Measurements from ENCODE around the gene CD300H.
A peak's percentile ranks its signal among the peaks of the same experiment; 100 is the strongest.
"Not testable (repeated sequence)": the region's sequence is repeated elsewhere in the genome, so short reads cannot be mapped to it uniquely, and the experiment has no call there.

The CD300H gene

DNA sequence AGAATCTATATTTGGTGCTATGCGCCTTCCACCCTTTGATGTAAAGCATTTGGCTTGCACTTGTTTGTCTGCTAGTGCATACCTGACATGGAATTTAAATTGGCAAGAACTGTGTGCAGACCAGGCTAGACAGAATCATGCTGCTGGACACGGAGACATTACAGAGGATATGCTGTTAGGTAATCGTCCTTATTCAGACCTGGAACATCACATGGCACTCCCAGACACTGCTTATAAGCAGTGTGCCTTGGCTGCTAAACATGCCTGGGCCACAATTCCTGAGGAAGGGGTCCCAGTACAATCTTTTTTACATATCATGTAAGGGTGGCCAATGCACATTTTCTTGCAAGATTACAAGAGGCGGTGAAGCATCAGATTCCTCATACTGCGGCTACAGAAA, 18.4 kb upstream of the CD300H start:
- no peak for DNase-seq

DNA sequence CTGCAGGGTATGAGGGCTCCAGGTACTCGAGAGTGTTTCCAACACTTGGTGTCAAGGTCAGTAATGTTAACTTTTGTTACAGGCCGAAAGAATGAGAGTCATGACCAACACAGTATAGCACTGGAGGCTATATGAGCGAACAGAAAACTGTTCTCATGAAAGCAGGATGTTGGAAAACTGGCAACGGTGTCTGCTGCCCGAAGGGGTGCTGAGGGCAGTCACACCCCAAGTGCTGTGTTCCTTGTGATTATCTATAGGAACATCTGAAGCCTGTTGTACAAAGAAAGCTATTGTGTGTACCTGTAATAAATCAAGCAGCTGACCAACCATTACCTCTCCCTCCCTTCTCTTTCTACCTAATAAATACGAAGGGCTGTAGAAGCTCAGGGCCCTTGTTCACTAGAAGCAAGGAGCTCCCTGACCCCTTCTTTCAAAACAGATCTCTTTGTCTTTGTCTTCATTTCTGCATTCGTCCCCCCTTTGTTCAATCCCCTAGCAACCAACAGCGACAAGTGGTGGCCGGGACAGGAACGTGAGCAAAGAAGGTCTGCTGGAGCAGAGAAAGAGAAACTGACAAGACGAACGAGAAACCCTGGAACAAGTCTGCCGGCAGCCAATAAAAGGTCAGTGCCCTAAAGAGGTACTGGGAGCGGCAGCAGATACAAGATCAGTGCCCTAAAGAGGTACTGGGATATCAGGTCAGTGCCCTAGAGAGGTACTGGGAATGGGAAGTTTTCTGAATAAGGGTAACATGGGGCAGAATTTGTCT, 17.2 kb upstream of the CD300H start:
- DNase-seq: no peak

DNA sequence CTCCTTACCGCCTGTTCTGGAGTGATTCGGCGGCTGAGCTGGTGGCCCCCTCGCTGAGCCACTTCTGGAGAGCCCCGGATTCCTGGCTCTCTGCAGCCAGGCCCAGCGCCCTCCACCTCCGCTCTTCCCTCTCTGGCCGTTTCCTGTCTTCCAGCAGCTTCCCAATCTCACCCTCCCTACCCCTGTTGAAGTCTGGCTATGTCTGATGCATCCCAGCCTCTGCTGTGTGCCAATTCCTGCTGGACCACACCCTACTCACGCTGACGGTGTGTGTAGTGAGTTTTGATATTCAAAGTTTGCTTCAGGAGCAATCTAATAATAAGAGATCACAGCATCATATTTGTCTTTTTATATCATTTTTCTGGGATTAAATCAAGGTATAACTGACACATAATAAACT, 15.3 kb upstream of the CD300H start:
- no peak for DNase-seq

DNA sequence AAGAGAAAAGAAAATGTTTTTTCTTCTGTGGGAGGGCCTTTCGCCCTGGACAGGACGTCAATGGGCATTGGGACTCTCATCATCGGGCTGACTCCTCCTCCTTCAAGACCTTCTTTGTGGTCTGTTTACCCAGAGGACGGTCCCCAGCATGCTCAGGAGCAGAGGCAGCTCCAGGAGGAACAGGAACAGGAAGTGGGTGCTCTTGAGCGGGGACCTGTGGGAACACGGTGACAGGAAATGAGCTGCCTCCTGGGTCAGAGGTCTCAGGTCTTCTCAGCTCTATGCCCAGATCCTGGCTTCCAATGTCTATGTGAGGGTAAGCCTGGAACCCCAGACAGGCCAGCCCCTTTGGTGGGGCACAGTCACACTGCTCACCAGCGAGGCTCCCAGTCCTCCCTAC, 12.6 kb upstream of the CD300H start:
- DNase-seq: no peak

DNA sequence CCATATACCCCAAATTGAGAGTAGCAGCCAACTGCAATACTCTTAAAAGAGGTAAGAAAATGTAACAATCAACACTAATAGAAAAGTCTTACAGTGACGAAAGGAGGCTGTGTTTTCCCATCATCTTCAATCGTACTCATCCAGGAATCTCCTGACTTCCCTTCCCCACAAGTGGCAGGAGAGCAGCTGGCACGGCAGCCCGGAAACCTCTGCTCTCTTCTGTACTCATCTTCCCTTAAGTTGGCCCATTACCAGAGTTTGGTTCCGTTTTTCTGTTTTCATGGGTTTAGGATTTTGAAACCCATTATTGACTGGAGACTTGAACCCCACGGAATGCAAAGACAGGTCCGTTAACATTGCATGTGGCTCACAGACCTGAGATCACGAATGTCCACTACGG, 11.7 kb upstream of the CD300H start:
- DNase-seq: no peak

DNA sequence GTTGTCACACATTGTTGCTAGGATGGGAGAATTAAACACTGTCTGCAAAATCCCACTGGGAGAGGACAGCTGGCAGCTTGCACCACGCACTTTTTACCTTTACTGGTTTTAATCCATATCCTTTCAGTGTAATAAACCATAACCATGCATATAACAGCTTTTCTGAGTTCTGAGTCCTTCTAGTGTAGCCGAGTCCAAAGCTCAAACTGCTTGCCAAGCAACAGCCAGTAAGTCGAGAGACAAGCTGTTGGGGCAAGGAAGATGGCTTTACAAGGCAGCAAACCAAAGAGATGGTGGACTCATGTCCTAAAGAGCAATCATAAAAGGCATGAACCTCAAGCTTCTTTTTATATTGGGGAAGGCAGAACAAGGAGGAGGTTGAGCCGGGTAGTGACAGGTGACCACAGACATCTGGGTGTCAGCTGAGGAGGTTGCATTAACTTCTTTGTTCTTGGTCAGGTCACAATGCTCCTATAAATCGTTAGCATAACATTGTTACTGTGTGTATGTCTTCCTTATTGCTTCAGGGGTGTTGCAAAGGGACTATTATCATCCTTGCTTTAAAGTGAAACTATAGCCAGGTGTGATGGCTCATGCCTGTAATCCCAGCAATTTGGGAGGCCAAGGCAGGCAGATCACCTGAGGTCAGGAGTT, 7.3 kb upstream of the CD300H start:
- DNase-seq: no peak

DNA sequence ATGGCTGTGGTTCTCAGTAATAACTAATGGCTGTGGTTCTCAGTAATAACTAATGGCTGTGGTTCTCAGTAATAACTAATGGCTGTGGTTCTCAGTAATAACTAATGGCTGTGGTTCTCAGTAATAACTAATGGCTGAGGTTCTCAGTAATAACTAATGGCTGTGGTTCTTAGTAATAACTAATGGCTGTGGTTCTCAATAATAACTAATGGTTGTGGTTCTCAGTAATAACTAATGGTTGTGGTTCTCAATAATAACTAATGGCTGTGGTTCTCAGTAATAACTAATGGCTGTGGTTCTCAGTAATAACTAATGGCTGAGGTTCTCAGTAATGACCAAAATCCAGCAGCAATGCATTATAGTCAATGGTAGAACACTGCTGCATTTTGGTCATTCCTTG, 6.3 kb upstream of the CD300H start:
- not testable (repeated sequence) for DNase-seq

DNA sequence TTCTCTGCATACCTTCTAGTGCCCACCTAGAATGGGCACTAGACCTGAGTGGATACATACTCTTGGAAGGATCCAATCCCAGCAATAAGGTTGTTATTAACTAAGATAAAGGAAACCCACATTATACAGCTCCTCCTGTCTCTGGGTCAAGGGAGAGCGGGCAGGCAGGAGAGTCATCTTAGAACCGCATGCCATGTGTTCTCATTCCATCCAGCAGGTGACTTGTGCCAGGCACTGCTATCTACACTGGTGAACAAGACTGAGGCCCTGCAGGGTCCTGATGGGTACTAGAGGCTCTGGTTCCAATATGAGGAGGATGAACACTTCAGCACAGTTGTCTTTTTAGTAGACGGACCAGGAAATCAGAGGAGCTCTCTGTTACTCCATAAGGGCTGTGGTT, 5.9 kb upstream of the CD300H start:
- DNase-seq: no peak

DNA sequence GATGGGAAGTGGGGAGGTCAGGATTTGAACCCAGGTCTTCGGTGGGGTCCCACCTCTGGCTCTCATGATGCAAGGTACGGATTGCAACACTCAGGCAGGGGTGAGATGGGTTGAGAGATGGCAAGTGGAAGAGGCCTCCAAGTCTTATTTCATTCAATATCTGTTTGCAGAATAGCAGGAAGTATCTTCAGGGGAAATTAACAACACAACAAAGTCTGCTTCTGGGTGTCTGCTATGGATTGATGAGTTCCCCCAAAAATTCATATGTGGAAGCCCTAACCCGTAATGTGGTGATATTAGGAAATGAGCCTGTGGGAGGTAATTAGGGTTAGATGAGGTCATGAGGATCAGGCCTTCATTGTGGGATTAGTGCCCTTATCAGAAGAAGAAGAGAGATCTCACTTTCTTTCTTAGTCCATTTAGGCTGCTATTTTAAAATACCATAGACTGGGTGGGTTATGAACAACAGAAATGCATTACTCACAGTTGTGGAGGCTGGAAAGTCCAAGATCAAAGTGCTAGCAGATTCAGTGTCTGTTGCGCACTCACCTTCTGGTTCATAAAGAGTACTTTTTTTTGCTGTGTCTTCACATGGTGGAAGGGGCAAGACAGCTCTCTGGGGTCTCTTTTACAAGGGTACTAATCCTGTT, 4.4 kb upstream of the CD300H start:
- DNase-seq: no peak

DNA sequence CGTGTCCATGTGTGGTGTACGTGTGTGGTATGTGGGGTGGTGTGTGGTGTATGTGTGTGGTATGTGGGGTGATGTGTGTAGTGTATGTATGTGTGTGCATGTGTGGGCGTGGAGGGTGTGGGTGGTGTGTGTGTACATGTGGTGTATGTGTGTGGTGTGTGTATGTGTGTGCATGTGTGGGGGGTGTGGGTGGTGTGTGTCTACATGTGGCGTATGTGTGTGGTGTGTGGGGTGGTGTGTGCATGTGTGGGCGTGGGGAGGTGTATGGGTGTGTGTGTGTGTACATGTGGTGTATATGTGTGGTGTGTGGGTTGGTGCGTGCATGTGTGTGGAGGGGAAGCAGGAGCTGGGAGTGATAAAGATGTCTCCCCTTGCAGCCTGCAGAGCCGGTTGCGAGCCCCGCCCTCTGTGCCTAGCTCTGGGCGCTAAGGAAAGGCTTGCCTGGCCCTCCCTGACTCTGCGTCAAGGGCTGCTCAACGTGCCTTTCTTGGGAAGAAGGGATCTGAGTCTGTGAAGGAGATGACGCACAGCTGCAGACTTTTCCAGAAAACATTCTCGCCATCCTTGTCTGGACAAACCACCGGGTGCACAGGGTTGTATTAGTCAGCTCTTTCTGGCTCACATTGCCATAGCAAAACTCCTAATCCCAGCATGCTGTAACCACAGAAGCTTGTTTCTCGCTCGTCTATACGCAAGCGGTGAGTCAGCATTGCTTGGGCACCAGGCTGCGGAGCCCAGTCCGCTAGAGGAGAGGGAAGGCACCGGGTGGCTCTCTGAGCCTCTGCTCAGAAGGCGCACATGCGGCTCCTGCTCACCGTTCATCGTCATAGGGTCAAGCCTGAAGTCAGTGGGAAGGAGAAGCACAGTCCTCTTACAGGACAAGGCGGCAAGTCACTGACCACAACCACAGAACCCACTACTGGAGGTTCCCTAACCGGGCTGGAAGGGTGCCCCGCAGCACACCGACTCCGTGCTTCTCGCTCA, 2.0 kb upstream of the CD300H start:
- peak in 3 of 56 donors; percentile 11 to 43 (median 16) for DNase-seq

DNA sequence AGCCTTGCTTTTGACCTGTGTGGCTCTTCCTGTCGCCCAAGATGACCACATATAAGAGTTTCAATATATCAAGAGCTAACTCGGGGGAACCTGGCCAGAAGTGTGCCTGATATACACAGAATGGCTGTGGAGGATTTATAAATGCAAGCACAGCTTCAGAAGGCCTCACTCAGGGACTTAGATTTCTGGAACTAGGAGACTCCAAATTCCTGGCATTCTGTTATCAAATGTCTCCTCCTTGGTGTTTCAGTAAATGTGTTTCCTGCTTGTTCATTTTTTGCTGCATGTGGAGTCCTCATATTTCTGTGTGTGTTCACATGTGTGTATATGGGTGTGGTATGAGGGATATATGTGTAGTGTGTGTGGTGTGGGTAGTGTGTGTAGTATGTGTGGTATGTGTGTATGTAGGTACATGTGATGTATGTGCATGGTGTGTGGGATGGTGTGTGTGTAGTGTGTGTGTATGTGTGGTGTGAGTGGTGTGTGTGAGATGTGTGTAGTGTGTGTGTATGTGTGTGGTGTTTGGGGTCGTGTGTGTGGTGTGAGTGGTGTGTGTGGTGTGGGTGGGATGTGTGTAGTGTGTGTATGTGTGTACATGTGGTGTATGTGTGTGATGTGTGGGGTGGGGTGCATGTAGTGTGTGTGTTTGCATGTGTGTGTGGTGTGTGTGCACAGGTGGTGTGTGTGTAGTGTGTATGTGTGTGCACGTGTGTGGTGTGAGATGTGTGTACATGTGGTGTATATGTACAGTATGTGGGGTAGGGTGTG, 981 bp upstream of the CD300H start:
- no peak for DNase-seq

DNA sequence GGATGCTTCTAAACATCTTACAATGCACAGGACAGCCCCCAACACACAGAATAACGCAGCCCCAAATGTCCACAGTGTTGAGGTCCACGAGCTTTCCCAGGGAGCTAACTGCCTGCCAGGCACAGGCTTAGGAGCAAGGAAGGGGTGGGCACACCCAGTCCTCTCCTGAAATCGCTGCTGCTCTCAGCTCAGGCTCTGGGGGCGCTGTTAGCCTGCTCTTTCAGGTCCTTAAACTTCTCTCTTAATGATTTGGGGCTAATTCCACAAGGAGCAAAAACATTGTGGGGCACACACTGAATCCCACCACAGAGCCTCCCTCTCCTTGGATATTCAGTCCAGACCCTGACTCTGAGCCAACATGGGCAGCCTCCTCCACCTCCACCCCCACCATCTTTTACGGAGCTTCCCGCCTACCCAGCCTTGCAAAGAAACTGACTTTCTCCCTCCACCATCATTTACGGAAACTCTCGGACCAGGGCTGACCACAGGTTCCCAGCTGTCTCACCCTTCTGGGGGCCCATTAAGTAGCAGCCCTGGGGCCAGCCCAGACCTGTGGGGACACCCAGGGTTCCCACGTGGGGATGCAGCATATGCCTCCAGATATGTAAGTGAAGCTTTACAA, 1.1 kb downstream of the CD300H start:
- DNase-seq: peak in 6 of 56 donors; percentile 7 to 43 (median 20)

DNA sequence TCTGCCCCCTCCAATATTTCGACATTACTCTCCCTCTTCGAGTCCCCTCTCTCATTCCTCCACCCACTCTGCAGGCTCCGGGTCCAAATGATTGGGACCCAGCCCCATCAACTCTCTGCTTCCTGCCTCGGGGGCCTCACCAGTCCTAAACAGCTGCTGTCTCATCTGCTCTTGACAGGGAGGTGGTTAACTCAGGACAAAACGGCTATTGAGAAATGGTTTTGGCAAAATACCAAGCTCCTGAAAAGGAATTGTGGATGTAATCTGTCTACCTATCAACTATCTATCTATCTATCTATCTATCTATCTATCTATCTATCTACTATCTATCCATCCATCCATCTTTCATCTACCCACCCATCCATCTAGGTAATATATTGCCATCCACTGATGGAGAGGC, 2.2 kb downstream of the CD300H start:
- DNase-seq: no peak

DNA sequence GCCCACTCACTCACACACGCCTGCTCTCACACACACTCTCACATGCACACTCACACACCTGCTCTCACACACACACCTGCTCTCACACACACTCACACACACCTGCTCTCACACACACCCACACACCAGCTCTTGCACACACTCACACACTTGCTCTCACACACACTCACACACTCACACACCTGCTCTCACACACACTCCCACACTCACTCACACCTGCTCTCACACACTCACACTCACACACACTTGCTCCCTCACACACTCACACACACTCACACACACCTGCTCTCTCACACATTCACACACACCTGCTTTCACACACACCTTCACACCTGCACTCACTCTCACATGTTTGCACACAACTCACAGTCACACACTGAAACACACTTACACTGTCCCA, 4.0 kb downstream of the CD300H start:
- no peak for DNase-seq

DNA sequence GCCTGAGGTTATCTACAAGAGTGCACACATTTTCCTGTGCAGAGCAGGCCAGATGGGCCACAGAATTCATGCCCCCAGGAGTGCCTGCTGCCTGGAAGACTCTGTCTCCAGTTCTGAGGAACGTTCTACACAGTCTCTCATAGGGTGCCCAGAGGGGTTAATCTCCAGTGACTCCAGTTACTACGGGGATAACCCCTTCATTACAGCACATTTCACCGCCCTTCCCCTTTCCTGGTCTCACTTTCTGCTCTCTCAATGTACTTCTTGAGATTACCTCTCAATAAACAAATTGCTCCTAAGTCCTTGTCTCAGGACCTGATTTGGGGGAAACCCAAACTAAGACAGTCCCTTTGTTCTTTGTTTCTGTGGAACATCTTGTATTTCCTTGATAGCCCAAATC, 5.7 kb downstream of the CD300H start:
- DNase-seq: no peak

DNA sequence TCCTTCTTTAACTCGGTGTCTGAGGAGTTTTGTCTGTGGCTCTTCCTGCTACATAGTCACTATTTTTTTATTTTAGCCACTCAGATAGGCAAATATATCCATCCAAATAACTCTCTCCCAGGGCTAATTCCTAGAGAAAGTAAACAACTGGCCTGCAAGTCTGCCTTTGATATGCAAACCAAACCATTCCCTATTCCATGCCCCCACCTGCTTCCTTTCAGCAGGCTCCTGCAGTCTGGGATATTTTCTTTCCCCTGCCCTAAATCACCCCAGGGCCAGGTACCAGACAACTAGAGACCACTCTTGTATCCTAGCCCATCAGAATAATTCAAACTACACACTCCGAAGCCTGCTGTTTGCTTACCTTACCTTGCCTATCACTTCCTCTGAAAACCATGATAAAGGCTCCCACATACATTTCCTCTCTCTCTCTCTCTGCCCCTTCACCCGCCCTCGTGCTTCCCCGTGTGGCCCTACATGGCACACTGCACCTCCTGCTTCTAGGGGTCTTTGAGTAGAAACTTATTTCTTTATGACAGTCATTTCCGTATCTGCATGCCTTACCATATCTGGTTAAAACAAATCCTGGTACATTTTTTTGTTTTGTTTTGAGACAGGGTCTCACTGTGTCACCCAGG, 8.3 kb downstream of the CD300H start:
- DNase-seq: no peak

DNA sequence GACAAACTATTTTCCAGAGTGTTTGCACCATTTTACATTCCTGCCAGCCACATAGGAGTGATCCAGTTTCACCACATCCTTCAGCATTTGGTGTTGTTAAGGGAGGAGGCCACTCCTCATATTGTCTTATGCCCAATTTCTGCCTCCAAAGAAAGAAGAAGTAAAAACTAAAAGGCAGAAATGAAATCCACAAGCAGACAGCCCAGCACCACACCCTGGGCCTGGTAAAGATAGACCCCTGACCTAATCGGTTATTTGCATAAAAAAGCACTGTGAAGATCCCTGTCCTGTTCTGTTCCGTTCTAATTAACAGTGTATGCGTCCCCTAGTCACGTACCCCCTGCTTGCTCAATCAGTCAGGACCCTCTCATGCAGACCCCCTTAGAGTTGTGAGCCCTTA, 8.9 kb downstream of the CD300H start:
- not testable (repeated sequence) for DNase-seq

DNA sequence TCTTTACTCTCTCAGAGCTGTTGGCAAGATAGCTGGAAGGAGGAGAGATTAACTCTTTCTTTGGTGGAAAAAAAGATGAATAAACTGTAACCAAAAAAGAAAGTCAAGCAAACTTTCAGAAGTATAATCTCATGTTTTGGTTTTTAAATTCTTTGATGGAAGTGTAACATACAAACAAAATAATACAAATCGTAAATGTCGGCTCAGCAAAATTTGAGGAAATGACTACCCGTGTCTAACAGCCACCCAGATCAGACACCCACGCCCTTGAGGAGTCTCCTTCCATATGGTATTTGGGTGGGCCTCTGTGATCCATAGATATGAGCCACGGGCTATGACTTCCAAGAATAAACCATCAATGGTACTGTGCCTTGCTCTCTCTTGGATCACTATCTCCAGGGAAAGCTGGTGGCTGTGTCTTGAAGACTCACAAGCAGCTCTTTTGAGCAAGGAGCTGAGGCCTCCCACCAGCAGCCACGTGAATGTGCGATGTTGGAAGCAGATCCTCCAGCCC, 11.8 kb downstream of the CD300H start:
- no peak for DNase-seq

DNA sequence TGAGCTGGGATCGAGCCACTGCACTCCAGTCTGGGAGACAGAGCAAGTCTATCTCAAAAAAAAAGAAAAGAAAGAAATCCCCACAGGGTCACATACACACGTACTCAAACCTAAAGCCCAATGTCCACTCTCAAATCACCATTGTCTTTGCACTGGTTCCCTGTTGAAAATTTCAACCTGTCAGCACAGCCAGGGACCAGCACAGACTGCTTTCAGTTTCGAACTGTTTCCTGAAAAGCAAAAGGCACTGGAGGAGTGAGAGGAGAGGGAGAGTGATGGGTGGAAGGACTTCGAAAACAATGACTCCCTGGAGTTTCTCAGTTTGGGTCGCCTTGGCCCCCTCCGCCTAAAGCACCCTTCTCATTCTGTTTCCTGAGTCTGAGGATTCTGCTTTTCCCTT, 12.4 kb downstream of the CD300H start:
- no peak for DNase-seq
